Medulla oblongata (tissue), 1 donor: ENCODE data around the gene CENPM.

Source experiments
- DNase-seq: peaks from one replicate; pipeline ENCODE4 v3.0.0-alpha.2; 2015; ENCODE audit errors: extremely low spot score

Gene CENPM

GRCh38 chr22:41900652-41901312 is 46.2 kb downstream of the CENPM start:
- DNase-seq: no peak

GRCh38 chr22:41899992-41900651 is 46.8 kb downstream of the CENPM start:
- DNase-seq: no peak

- DNase-seq: no peak
Measured at GRCh38 chr22:41899110-41899509, 47.8 kb downstream of the CENPM start.

- no peak for DNase-seq
Measured at GRCh38 chr22:41898645-41899044, 48.3 kb downstream of the CENPM start.

- no peak for DNase-seq
Measured at GRCh38 chr22:41893591-41894375, 53.2 kb downstream of the CENPM start.

GRCh38 chr22:41892721-41893120 is 54.2 kb downstream of the CENPM start:
- no peak for DNase-seq

GRCh38 chr22:41891407-41891806 is 55.5 kb downstream of the CENPM start:
- DNase-seq: no peak
